ENCODE data around the gene CDCP1. TPM values are rescaled to one million over a fixed set of nuclear protein-coding genes. Genes with fewer than 3 reads are reported as not detected.

The CDCP1 gene
- total RNA-seq, 6 experiments from 2014 or later = 0.78 to 2.1 (median 1.7) TPM

Other genes starting within 250 kb of the CDCP1 start
- 10 to 100 TPM; 55.5 to 74.7 (median 64.4) TPM for gene ZDHHC3, start 170.2 kb downstream of the CDCP1 start, total RNA-seq (2021; fragmentation: NEBNext Ultra II Directional; extraction: Animal tissue kit (Norgen Biotek cat#: 25700))
- gene EXOSC7, start 170.1 kb downstream of the CDCP1 start, total RNA-seq (2021; fragmentation: NEBNext Ultra II Directional; extraction: Animal tissue kit (Norgen Biotek cat#: 25700)) = 10 to 100 TPM; 41.0 to 54.1 (median 47.9) TPM
- gene CLEC3B, start 120.1 kb downstream of the CDCP1 start, total RNA-seq (2021; fragmentation: NEBNext Ultra II Directional; extraction: Animal tissue kit (Norgen Biotek cat#: 25700)) = 1 to 10 TPM in 5 of 6 experiments, under 1 TPM in 1; 1.00 to 1.9 (median 1.2) TPM
- gene TMEM158, start 79.9 kb upstream of the CDCP1 start, total RNA-seq (2021; fragmentation: NEBNext Ultra II Directional; extraction: Animal tissue kit (Norgen Biotek cat#: 25700)) = 10 to 100 TPM; 26.1 to 82.2 (median 29.4) TPM
- gene LARS2, start 242.2 kb upstream of the CDCP1 start, total RNA-seq (2021; fragmentation: NEBNext Ultra II Directional; extraction: Animal tissue kit (Norgen Biotek cat#: 25700)) = 10 to 100 TPM; 17.2 to 22.9 (median 19.6) TPM

All from HFFc6 (cell line).